Measurements from ENCODE around the gene CBLN3. TPM values are rescaled to one million over a fixed set of nuclear protein-coding genes. Genes with fewer than 3 reads are reported as not detected.

CBLN3 gene
- total RNA-seq, 1 donor from 2014 or later: 3.9 TPM

GRCh38 chr14:24379907-24380730 lies 49.3 kb downstream of the CBLN3 start:
- H3K27ac Mint-ChIP-seq: peak overlapping the region; percentile 45
- DNase-seq (ENCODE audit: low spot score in 2 of 2, unreplicated experiment in 2 of 2): no peak
- no peak for TF ChIP-seq CTCF (IDR thresholded peaks at IDR 0.05; ENCODE audit: unreplicated experiment)
- H3K27me3 Mint-ChIP-seq (ENCODE audit: low read depth): no peaks in the 10 kb centered on the region
- no peaks in the 10 kb centered on the region for H3K9me3 Mint-ChIP-seq
- no peak overlapping the region for H3K4me3 Mint-ChIP-seq
- H3K4me1 Mint-ChIP-seq: peaks cover 46% of the 10 kb centered on the region
- peaks cover 11% of the 10 kb centered on the region for H3K36me3 Mint-ChIP-seq

DNA sequence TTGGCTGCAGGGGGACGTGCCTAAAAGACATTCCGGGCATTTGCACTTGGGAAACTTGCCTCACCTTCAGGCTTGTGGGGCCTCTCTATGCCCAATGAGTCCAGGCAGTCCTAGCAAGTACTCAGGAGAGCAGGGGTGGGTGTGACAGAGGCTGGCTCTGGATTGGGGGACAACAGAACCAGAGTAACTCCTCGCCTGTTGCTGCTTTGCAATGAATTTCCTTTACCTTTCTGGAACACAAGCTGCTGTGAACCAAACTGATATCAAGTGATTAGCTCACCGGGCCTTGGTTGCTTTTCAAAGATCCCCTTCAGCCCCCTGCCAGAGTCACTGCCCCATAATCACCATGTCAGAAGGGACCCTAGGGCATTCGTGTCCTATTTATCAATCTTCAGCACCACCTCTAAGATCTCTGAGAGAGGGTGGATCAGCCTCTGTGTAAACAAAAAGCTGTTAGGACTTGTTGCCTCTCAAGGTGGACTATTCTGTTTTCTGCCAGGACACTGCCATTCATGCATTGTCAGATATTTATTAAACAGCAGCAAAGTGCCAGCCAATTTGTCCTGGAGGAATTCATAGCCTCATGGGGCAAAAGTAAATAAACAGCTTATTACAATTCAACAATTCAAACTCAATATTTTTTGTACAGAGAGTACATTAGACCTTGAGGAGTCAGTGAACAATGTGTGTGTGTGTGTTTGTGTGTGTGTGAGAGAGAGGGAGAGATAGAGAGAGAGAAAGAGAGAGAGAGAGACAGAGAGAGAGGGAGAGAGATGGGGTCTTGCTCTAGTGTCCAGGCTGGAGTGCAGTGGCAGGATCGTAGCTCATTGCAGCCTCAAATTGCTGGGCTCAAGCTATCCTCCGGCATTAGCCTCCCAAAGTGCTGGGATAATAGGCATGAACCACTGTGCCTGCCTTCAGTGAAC lies 50.2 kb downstream of the CBLN3 start:
- Mint-ChIP-seq H3K9me3 (no peaks in the 10 kb centered on the region), H3K27ac (peak overlapping the region; percentile 39), H3K27me3 (ENCODE audit: low read depth) (no peaks in the 10 kb centered on the region), H3K4me1 (peaks cover 46% of the 10 kb centered on the region), H3K36me3 (peaks cover 14% of the 10 kb centered on the region), H3K4me3 (no peak overlapping the region)
- no peak for TF ChIP-seq CTCF (IDR thresholded peaks at IDR 0.05; ENCODE audit: unreplicated experiment)
- no peak for DNase-seq (ENCODE audit: low spot score in 2 of 2, unreplicated experiment in 2 of 2)

GRCh38 chr14:24378327-24378726 lies 51.1 kb downstream of the CBLN3 start:
- H3K27ac Mint-ChIP-seq: peak overlapping the region; percentile 39
- peaks cover 23% of the 10 kb centered on the region for H3K36me3 Mint-ChIP-seq
- H3K27me3 Mint-ChIP-seq (ENCODE audit: low read depth): no peaks in the 10 kb centered on the region
- no peak for TF ChIP-seq CTCF (IDR thresholded peaks at IDR 0.05; ENCODE audit: unreplicated experiment)
- no peak overlapping the region for H3K4me3 Mint-ChIP-seq
- H3K9me3 Mint-ChIP-seq: no peaks in the 10 kb centered on the region
- no peak for DNase-seq (ENCODE audit: low spot score in 2 of 2, unreplicated experiment in 2 of 2)
- peaks cover 46% of the 10 kb centered on the region for H3K4me1 Mint-ChIP-seq

DNA sequence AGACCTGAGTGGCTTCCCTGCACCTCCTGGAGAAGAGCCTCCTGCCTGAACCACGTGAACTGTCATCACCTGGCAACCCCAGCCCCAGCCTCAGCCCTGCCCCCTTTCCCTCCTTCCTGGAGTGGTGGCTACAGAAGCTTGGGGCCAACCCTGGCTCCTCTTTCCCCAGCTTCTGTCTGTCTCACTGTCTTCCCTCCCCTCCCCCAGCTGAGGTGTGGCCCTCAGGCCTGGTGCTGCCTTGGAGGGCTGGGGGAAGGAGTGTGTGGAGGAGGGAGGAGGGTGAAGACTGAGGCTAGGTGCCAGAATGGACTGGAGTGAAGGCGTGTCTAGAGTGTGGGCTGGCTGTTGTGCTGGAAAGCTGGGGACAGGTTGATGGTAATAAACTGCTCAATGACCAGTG lies 51.8 kb downstream of the CBLN3 start:
- Mint-ChIP-seq H3K27me3 (ENCODE audit: low read depth) (no peaks in the 10 kb centered on the region), H3K4me1 (peaks cover 50% of the 10 kb centered on the region), H3K36me3 (peaks cover 29% of the 10 kb centered on the region), H3K9me3 (no peaks in the 10 kb centered on the region), H3K27ac (peak overlapping the region; percentile 83), H3K4me3 (no peak overlapping the region)
- no peak for TF ChIP-seq CTCF (IDR thresholded peaks at IDR 0.05; ENCODE audit: unreplicated experiment)
- no peak for DNase-seq (ENCODE audit: low spot score in 2 of 2, unreplicated experiment in 2 of 2)

DNA sequence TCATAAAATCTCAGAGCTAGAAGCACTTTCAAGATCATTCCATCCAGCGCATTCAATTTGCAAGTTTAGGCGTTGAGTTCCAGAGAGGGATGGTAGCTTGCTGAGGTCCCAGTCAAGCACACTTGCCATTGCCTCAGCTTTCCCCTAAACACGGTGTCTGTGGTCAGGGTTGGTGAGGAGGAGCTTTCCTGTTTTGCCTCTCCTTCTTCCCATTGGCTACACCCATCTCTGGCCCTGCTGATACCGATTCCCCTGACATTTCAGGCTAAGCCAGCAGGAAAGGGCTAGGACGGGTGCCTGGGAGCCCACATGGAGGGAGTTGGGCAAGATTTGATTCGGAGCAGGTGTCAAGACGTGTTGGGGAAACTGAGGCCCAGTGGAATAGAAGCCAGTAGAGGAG lies 52.3 kb downstream of the CBLN3 start:
- no peaks in the 10 kb centered on the region for H3K9me3 Mint-ChIP-seq
- H3K36me3 Mint-ChIP-seq: peaks cover 31% of the 10 kb centered on the region
- no peak for DNase-seq (ENCODE audit: low spot score in 2 of 2, unreplicated experiment in 2 of 2)
- H3K27me3 Mint-ChIP-seq (ENCODE audit: low read depth): no peaks in the 10 kb centered on the region
- TF ChIP-seq CTCF (IDR thresholded peaks at IDR 0.05; ENCODE audit: unreplicated experiment): no peak
- H3K4me1 Mint-ChIP-seq: peaks cover 50% of the 10 kb centered on the region
- no peak overlapping the region for H3K4me3 Mint-ChIP-seq
- peak overlapping the region; percentile 83 for H3K27ac Mint-ChIP-seq

Other genes starting within 250 kb of the CBLN3 start
- 38.4 to 43.2 TPM (median 39.3 TPM) in 3 replicates for gene IPO4, start 240.9 kb downstream of the CBLN3 start, total RNA-seq
- gene TM9SF1, start 234.2 kb downstream of the CBLN3 start, total RNA-seq: 44.9 to 45.8 TPM (median 45.7 TPM) in 3 replicates
- 0.29 to 0.49 TPM (median 0.31 TPM) in 3 replicates for gene TSSK4, start 224.0 kb downstream of the CBLN3 start, total RNA-seq
- 38.4 to 48.0 TPM (median 44.7 TPM) in 3 replicates for gene CHMP4A, start 216.2 kb downstream of the CBLN3 start, total RNA-seq
- 18.0 to 18.4 TPM (median 18.3 TPM) in 3 replicates for gene MDP1, start 213.6 kb downstream of the CBLN3 start, total RNA-seq
- 148 to 156 TPM (median 155 TPM) in 3 replicates for gene NEDD8, start 197.3 kb downstream of the CBLN3 start, total RNA-seq
- gene GMPR2, start 196.7 kb downstream of the CBLN3 start, total RNA-seq: 72.5 to 78.7 TPM (median 74.1 TPM) in 3 replicates
- gene TINF2, start 187.0 kb downstream of the CBLN3 start, total RNA-seq: 49.1 to 55.2 TPM (median 51.1 TPM) in 3 replicates
- 9.5 to 12.1 TPM (median 10.2 TPM) in 3 replicates for gene TGM1, start 166.5 kb downstream of the CBLN3 start, total RNA-seq
- gene RABGGTA, start 158.1 kb downstream of the CBLN3 start, total RNA-seq: 28.7 to 34.5 TPM (median 31.2 TPM) in 3 replicates
- 38.3 to 41.4 TPM (median 39.8 TPM) in 3 replicates for gene DHRS1, start 129.9 kb downstream of the CBLN3 start, total RNA-seq
- 27.8 to 30.8 TPM (median 28.8 TPM) in 3 replicates for gene NOP9, start 129.8 kb downstream of the CBLN3 start, total RNA-seq
- not detected in 3 replicates for gene CIDEB, start 121.7 kb downstream of the CBLN3 start, total RNA-seq
- 13.0 to 14.9 TPM (median 14.8 TPM) in 3 replicates for gene LTB4R2, start 119.5 kb downstream of the CBLN3 start, total RNA-seq
- gene LTB4R, start 118.2 kb downstream of the CBLN3 start, total RNA-seq: 10.7 to 11.8 TPM (median 11.1 TPM) in 3 replicates
- gene ADCY4, start 94.6 kb downstream of the CBLN3 start, total RNA-seq: 2.8 to 3.4 TPM (median 3.4 TPM) in 3 replicates
- 1.9 to 2.2 TPM (median 2.0 TPM) in 3 replicates for gene RIPK3, start 89.7 kb downstream of the CBLN3 start, total RNA-seq
- gene NFATC4, start 61.5 kb downstream of the CBLN3 start, total RNA-seq: 291 to 298 TPM (median 292 TPM) in 3 replicates
- 171 to 173 TPM (median 173 TPM) in 3 replicates for gene NYNRIN, start 30.7 kb downstream of the CBLN3 start, total RNA-seq
- 89.2 to 92.2 TPM (median 89.3 TPM) in 3 replicates for gene KHNYN, start 286 bp upstream of the CBLN3 start, total RNA-seq
- 56.7 to 69.3 TPM (median 64.2 TPM) in 3 replicates for gene SDR39U1, start 13.1 kb upstream of the CBLN3 start, total RNA-seq
- not detected in 3 replicates for gene CMA1, start 78.6 kb upstream of the CBLN3 start, total RNA-seq
- not detected in 3 replicates for gene CTSG, start 146.6 kb upstream of the CBLN3 start, total RNA-seq
- gene GZMH, start 180.0 kb upstream of the CBLN3 start, total RNA-seq: not detected in 3 replicates
- gene GZMB, start 204.5 kb upstream of the CBLN3 start, total RNA-seq: not detected in 3 replicates